Ovary (tissue), 9 donors: Measurements from ENCODE around the gene PGBD5. TPM values are rescaled to one million over a fixed set of nuclear protein-coding genes. Genes with fewer than 3 reads are reported as not detected.

ENCODE experiments used
- DNase-seq, 5 donors: peaks; one replicate each; pipeline ENCODE4 v3.0.0-alpha.2; 2019 to 2020
- H3K27ac ChIP-seq, 2 donors: fragments of 200-600 bp; one replicate each; pipeline versions ENCODE4 v1.5.1 to v1.8.0; 2019 to 2022
- H3K27me3 ChIP-seq: fragments of 200-600 bp; one replicate; pipeline ENCODE4 v1.8.0; 2022
- H3K36me3 ChIP-seq: fragments of 200-600 bp; sonication (generic); one replicate; pipeline ENCODE4 v1.5.1; 2019
- H3K4me1 ChIP-seq: one replicate; pipeline ENCODE4 v1.8.1; 2013; ENCODE audit warnings: mild to moderate bottlenecking, moderate library complexity; ENCODE audit not compliant: insufficient read depth
- H3K4me3 ChIP-seq: fragments of 200-600 bp; sonication (generic); one replicate; pipeline ENCODE4 v1.5.1; 2017
- H3K9me3 ChIP-seq, 2 donors: fragments of 200-600 bp in 1 of 2; sonication (generic) in 1 of 2; one replicate each; pipeline versions ENCODE4 v1.5.1 to v1.8.1; 2013 to 2019; ENCODE audit warnings: mild to moderate bottlenecking in 1 of 2, moderate library complexity in 1 of 2
- EP300 ChIP-seq: sonication (generic); formaldehyde crosslinking; IDR thresholded peaks from one replicate; pipeline ENCODE4 v1.6.1; 2017; ENCODE audit warnings: antibody characterized with exemption
- POLR2A ChIP-seq: fragments of 450-650 bp; IDR thresholded peaks from one replicate; pipeline ENCODE4 v1.6.1; 2017; ENCODE audit warnings: antibody characterized with exemption, mild to moderate bottlenecking, moderate library complexity
- WGBS, 3 donors: extraction: QIAGEN DNeasy Blood & Tissue Kit in 1 of 3; methylation state at CpG; one replicate each; pipeline versions ENCODE4 v1.1.5 to v1.1.7; 2013 to 2017; 5-methylcytosine and 5-hydroxymethylcytosine counted together
- intact Hi-C, 4 donors: fragments of 100-400 bp; cut with DNase I; formaldehyde crosslinking; loops; one replicate each; pipeline versions ENCODE4 v1.11.0 to v1.15.1; 2022 to 2023
- polyA plus RNA-seq, 2 donors: library from polyadenylated mRNA; stranded (reverse); fragments of 200-250 nt in 1 of 2; fragments of 350-450 nt in 1 of 2; fragmentation: Illumina TruSeq in 1 of 2; extraction: RNeasy Lipid Tissue Mini Kit (QIAGEN cat#74804) in 1 of 2; gene quantifications; one replicate each; pipeline ENCODE4 v1.2.3, GENCODE V29; 2013 to 2014
- total RNA-seq, 7 donors: library from RNA; depleted of rRNA in 2 of 7; stranded (reverse); fragments of >200 nt in 2 of 7; fragmentation: NEBNext Ultra II Directional in 3 of 7; extraction: Animal tissue kit (Norgen Biotek cat#: 25700) in 3 of 7; gene quantifications; one replicate each; pipeline versions ENCODE4 v1.1.0 to v1.2.4, GENCODE V29; 2016 to 2023
- TF ChIP-seq, protein P1 (sequence below), 3 donors: fragments of 450-650 bp in 2 of 3; fragments of 200-600 bp in 1 of 3; IDR thresholded peaks; one replicate each; pipeline versions ENCODE4 v1.5.1 to v1.8.0; 2016 to 2022; ENCODE audit warnings: antibody characterized with exemption in 3 of 3, mild to moderate bottlenecking in 1 of 3
- donor health status: DM: no; HTN: no; CAD: no; lungs with moderate emphysema.
- donor health status: DM: no; HTN: no; CAD: no.
- donor health status: Bipolar disorder and iron deficiency.
- donor health status: DM: yes; HTN: yes; CAD: no.
- donor health status: DM: no; HTN: no; CAD: no.
- donor health status: DM: yes; HTN: yes; CAD: no.

PGBD5 gene
- total and polyA plus RNA-seq, 9 donors: 0.12 to 2.6 (median 1.1) TPM

GRCh38 chr1:230321741-230322420, 104.3 kb downstream of the PGBD5 start:
- H3K27me3 ChIP-seq: no peaks in the 10 kb centered on the region
- TF ChIP-seq EP300 (no peak), POLR2A (no peak)
- TF ChIP-seq, protein P1, sequence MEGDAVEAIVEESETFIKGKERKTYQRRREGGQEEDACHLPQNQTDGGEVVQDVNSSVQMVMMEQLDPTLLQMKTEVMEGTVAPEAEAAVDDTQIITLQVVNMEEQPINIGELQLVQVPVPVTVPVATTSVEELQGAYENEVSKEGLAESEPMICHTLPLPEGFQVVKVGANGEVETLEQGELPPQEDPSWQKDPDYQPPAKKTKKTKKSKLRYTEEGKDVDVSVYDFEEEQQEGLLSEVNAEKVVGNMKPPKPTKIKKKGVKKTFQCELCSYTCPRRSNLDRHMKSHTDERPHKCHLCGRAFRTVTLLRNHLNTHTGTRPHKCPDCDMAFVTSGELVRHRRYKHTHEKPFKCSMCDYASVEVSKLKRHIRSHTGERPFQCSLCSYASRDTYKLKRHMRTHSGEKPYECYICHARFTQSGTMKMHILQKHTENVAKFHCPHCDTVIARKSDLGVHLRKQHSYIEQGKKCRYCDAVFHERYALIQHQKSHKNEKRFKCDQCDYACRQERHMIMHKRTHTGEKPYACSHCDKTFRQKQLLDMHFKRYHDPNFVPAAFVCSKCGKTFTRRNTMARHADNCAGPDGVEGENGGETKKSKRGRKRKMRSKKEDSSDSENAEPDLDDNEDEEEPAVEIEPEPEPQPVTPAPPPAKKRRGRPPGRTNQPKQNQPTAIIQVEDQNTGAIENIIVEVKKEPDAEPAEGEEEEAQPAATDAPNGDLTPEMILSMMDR (IDR thresholded peaks at IDR 0.05): no peak
- H3K36me3 ChIP-seq: no peaks in the 10 kb centered on the region
- H3K27ac ChIP-seq: no peak overlapping the region
- no peaks in the 10 kb centered on the region for H3K4me1 ChIP-seq
- 60 to 65% (median 64%) methylated on average over 18 of the region's 18 CpGs for WGBS, 3 donors
- intact Hi-C loops: no loop called here
- no peaks in the 10 kb centered on the region for H3K9me3 ChIP-seq
- H3K4me3 ChIP-seq: no peak overlapping the region
- DNase-seq: no peak

- TF ChIP-seq, protein P1 (IDR thresholded peaks at IDR 0.05): no peak
- TF ChIP-seq POLR2A (no peak), EP300 (no peak)
- H3K9me3 ChIP-seq: no peaks in the 10 kb centered on the region
- no peaks in the 10 kb centered on the region for H3K27me3 ChIP-seq
- H3K27ac ChIP-seq: no peak overlapping the region
- 89 to 93% (median 91%) methylated on average over 9 of the region's 9 CpGs for WGBS, 3 donors
- no peak overlapping the region for H3K4me3 ChIP-seq
- H3K36me3 ChIP-seq: no peaks in the 10 kb centered on the region
- H3K4me1 ChIP-seq: no peaks in the 10 kb centered on the region
- DNase-seq: no peak
- intact Hi-C loops: no loop called here
These were observed 104.8 kb downstream of the PGBD5 start for GRCh38 chr1:230321341-230321740.

- WGBS, 3 donors: 89 to 92% (median 89%) methylated on average over 4 of the region's 4 CpGs
- TF ChIP-seq, protein P1 (IDR thresholded peaks at IDR 0.05): no peak
- TF ChIP-seq POLR2A (no peak), EP300 (no peak)
- intact Hi-C loops: no loop called here
These were observed 105.3 kb downstream of the PGBD5 start for GRCh38 chr1:230320804-230321203.

DNA sequence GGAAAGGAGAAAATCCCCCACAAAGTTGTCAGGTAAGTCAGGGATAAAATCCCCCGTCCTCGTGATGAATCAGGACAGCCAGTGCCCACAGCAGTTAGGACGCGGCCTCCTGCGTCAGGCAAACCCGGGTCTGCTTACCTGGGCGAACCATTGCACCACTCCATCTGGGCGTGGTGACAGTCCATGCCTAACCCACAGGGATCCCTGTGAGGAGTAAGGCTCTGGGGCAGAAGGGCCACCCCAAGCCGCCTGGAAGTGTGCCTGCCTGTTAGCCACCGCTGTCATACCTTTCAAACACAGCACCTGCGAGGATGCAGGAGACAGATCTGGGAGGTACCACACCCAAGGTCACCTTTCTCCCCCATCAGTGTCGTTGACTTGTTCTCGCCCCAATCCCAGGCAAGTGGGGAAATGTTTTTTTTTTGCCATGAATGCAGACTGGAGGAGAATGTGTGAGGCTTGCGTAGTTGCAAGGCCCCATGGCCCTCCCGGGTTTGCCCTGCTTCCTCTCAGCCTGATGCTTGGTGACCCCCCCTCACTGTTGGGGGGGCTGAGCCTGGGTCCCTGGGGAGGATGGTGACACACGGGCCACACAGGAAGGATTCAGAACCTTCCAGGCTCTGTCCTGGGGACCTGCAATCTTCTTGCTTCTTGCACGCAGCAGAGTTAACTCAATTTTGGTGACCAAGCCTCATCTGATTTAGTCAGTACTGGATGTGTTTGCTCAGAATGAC, 107.0 kb downstream of the PGBD5 start:
- H3K4me3 ChIP-seq: no peak overlapping the region
- no peak for DNase-seq
- no peaks in the 10 kb centered on the region for H3K9me3 ChIP-seq
- 94 to 96% (median 95%) methylated on average over 17 of the region's 17 CpGs for WGBS, 3 donors
- intact Hi-C loops: no loop called here
- no peak overlapping the region for H3K27ac ChIP-seq
- no peaks in the 10 kb centered on the region for H3K36me3 ChIP-seq
- H3K4me1 ChIP-seq: no peaks in the 10 kb centered on the region
- TF ChIP-seq EP300: no peak
- TF ChIP-seq, protein P1 (IDR thresholded peaks at IDR 0.05): no peak
- TF ChIP-seq POLR2A: no peak
- H3K27me3 ChIP-seq: no peaks in the 10 kb centered on the region

More at GRCh38 chr1:230320804-230321203, 105.3 kb downstream of the PGBD5 start:
- no peaks in the 10 kb centered on the region for H3K36me3 ChIP-seq
- no peak overlapping the region for H3K4me3 ChIP-seq
- no peak for DNase-seq
- H3K27me3 ChIP-seq: no peaks in the 10 kb centered on the region
- no peaks in the 10 kb centered on the region for H3K4me1 ChIP-seq
- no peaks in the 10 kb centered on the region for H3K9me3 ChIP-seq
- no peak overlapping the region for H3K27ac ChIP-seq
